Thyroid gland (tissue), 4 donors: ENCODE data around the gene SEPTIN10. TPM values are rescaled to one million over a fixed set of nuclear protein-coding genes. Genes with fewer than 3 reads are reported as not detected.

Source experiments
- DNase-seq, 2 donors: peaks; one replicate each; pipeline ENCODE4 v3.0.0-alpha.2; 2019
- H3K27ac ChIP-seq, 3 donors: fragments of 200-600 bp; sonication (generic); 1 replicate in 2 of 3; 2 replicates in 1 of 3; pipeline ENCODE4 v1.5.1; 2016 to 2019; ENCODE audit warnings: mild to moderate bottlenecking in 1 of 3, moderate library complexity in 1 of 3
- H3K27me3 ChIP-seq: fragments of 200-600 bp; sonication (generic); one replicate; pipeline ENCODE4 v1.5.1; 2019
- H3K36me3 ChIP-seq, 2 donors: fragments of 200-600 bp; sonication (generic); one replicate each; pipeline ENCODE4 v1.5.1; 2016 to 2019
- H3K4me1 ChIP-seq, 2 donors: fragments of 200-600 bp; sonication (generic); one replicate each; pipeline ENCODE4 v1.5.1; 2017 to 2019
- H3K4me3 ChIP-seq, 3 donors: fragments of 200-600 bp; sonication (generic); replicated peaks in 1 of 3; 1 replicate in 2 of 3; 2 replicates in 1 of 3; pipeline ENCODE4 v1.5.1; 2016; ENCODE audit warnings: mild to moderate bottlenecking in 1 of 3
- H3K9me3 ChIP-seq: fragments of 200-600 bp; sonication (generic); one replicate; pipeline ENCODE4 v1.5.1; 2017
- POLR2A ChIP-seq, 2 donors: fragments of 450-650 bp; IDR thresholded peaks; one replicate each; pipeline ENCODE4 v1.6.1; 2017; ENCODE audit warnings: antibody characterized with exemption in 2 of 2, mild to moderate bottlenecking in 2 of 2, moderate library complexity in 1 of 2
- WGBS, 2 donors: methylation state at CpG; one replicate each; pipeline ENCODE4 v1.1.5; 2017; 5-methylcytosine and 5-hydroxymethylcytosine counted together
- intact Hi-C: fragments of 100-400 bp; cut with DNase I; formaldehyde crosslinking; loops from one replicate; pipeline ENCODE4 v1.15.1; 2023
- total RNA-seq, 4 donors: library from RNA; depleted of rRNA; stranded (reverse); fragments of >200 nt; gene quantifications; one replicate each; pipeline ENCODE4 v1.2.3, GENCODE V29; 2016
- TF ChIP-seq, protein P1 (sequence below), 6 experiments: fragments of 200-600 bp in 3 of 6; fragments of 450-650 bp in 3 of 6; sonication (generic) in 3 of 6; IDR thresholded peaks; one replicate each; pipeline ENCODE4 v1.5.1; 2016 to 2019; ENCODE audit warnings: antibody characterized with exemption in 6 of 6, mild to moderate bottlenecking in 2 of 6, inconsistent platforms in 1 of 6, moderate library complexity in 1 of 6

SEPTIN10 gene
- total RNA-seq, 4 donors from 2014 or later: 61.7 to 99.3 (median 70.4) TPM

DNA sequence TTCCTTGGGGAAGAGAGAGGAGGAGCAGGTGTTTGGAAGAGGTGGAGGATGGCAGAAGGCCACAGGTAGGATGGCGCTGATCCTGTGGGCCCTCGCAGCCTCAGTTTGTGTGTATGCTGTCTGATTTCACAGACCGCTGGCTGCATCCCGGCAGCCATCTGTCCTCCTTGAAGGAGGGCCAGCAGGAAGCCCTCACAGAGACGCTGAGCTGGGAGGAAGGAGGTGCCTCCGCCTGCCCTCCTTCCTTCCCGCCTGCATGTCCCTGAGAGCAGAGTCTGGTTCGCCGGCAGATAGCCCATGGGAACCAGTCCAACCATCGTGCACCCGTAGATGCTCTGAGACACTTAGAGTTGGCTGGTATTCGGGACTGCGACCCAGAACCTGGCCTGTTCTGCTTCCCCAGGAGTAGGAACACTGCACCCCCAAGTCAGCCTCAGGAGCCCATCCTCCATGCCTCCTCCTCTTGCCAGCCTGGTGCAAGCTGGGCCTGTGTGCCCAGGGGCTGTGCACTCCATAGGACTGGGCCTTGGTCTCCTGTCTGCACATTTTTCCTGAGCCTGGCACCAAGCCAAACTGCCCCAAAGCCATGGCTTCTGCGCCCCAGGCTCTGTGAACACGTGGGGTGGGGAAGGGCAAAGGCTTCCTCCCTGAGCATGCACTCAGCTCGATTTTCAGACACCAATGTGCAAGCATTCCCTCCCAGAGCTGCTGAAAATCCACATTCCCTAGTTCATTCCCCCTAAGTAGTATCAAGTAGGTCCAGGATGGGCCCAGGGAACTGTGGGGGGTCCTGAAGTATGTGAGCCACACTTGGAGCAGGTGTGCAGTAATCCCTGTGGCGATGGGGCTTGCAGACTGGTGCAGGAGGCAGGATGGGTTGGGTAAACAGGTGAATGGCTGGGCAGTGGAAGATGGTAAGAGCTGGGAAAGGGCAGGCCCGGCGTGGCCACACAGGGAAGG, 115.6 kb downstream of the SEPTIN10 start:
- no peak for TF ChIP-seq POLR2A (IDR thresholded peaks at IDR 0.05)
- TF ChIP-seq, protein P1, sequence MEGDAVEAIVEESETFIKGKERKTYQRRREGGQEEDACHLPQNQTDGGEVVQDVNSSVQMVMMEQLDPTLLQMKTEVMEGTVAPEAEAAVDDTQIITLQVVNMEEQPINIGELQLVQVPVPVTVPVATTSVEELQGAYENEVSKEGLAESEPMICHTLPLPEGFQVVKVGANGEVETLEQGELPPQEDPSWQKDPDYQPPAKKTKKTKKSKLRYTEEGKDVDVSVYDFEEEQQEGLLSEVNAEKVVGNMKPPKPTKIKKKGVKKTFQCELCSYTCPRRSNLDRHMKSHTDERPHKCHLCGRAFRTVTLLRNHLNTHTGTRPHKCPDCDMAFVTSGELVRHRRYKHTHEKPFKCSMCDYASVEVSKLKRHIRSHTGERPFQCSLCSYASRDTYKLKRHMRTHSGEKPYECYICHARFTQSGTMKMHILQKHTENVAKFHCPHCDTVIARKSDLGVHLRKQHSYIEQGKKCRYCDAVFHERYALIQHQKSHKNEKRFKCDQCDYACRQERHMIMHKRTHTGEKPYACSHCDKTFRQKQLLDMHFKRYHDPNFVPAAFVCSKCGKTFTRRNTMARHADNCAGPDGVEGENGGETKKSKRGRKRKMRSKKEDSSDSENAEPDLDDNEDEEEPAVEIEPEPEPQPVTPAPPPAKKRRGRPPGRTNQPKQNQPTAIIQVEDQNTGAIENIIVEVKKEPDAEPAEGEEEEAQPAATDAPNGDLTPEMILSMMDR (IDR thresholded peaks at IDR 0.05): no peak

GRCh38 chr2:109497463-109497862, 116.3 kb downstream of the SEPTIN10 start:
- Histone ChIP-seq H3K27me3 (no peaks in the 10 kb centered on the region), H3K9me3 (no peaks in the 10 kb centered on the region), H3K4me1 (peaks cover 36 to 42% of the 10 kb centered on the region in 2 donors), H3K27ac (no peak overlapping the region), H3K36me3 (no peaks in the 10 kb centered on the region), H3K4me3 (no peak overlapping the region)
- DNase-seq: no peak
- TF ChIP-seq, protein P1 (IDR thresholded peaks at IDR 0.05): no peak
- no peak for TF ChIP-seq POLR2A (IDR thresholded peaks at IDR 0.05)
- 71 to 77% methylated on average over 8 of the region's 8 CpGs for WGBS, 2 donors
- intact Hi-C loops: no loop called here

More for the DNA sequence above, 115.6 kb downstream of the SEPTIN10 start:
- H3K9me3 ChIP-seq: no peaks in the 10 kb centered on the region
- peaks cover 36 to 42% of the 10 kb centered on the region in 2 donors for H3K4me1 ChIP-seq
- no peaks in the 10 kb centered on the region for H3K27me3 ChIP-seq
- intact Hi-C loops: no loop called here
- no peak overlapping the region for H3K4me3 ChIP-seq
- H3K36me3 ChIP-seq: no peaks in the 10 kb centered on the region
- 67 to 74% methylated on average over 13 to 14 of the region's 19 CpGs for WGBS, 2 donors
- peak in 1 of 2 donors; percentile 57 for DNase-seq
- H3K27ac ChIP-seq: no peak overlapping the region

DNA sequence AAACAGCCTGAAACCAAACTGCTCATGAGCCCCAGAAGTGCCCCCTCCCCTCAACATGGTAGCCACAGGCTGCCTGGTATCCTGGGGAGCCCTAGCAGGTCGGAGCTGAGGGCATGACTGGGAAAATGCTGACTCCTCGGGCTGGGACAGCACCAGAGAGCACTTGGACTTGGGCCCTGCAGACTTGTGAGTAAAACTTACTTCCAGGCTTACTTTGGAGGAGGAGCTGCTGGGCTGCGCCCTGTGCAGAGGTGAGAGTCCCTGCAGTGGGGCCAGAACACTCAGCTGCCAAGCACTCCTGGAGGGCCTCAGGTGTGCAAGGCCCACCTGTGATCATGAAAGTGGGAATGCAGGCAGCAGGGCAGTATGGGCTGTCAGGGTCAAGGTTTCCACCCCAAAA, 119.4 kb downstream of the SEPTIN10 start:
- Histone ChIP-seq H3K36me3 (no peaks in the 10 kb centered on the region), H3K4me1 (peaks cover 24 to 30% of the 10 kb centered on the region in 2 donors), H3K4me3 (no peak overlapping the region), H3K9me3 (no peaks in the 10 kb centered on the region), H3K27ac (peak overlapping the region; percentile 32 to 79 (median 73)), H3K27me3 (no peaks in the 10 kb centered on the region)
- peak; percentile 27 to 60 for DNase-seq
- 21 to 43% methylated on average over 2 to 3 of the region's 3 CpGs for WGBS, 2 donors
- TF ChIP-seq, protein P1 (IDR thresholded peaks at IDR 0.05): no peak
- no peak for TF ChIP-seq POLR2A (IDR thresholded peaks at IDR 0.05)
- intact Hi-C loops: no loop called here

GRCh38 chr2:109493176-109493935, 120.4 kb downstream of the SEPTIN10 start:
- no peak overlapping the region for H3K4me3 ChIP-seq
- peak overlapping the region in 2 of 3 donors; percentile 73 to 79 for H3K27ac ChIP-seq
- no peak for DNase-seq
- H3K36me3 ChIP-seq: no peaks in the 10 kb centered on the region
- peaks cover 17 to 20% of the 10 kb centered on the region in 2 donors for H3K4me1 ChIP-seq
- TF ChIP-seq, protein P1 (IDR thresholded peaks at IDR 0.05): no peak
- no peak for TF ChIP-seq POLR2A (IDR thresholded peaks at IDR 0.05)
- no peaks in the 10 kb centered on the region for H3K27me3 ChIP-seq
- WGBS, 2 donors: 47 to 91% methylated on average over 4 of the region's 4 CpGs
- no peaks in the 10 kb centered on the region for H3K9me3 ChIP-seq
- intact Hi-C loops: no loop called here

Other genes with a start within 250 kb of the SEPTIN10 start
- 10 to 100 TPM; 13.4 to 18.7 (median 17.0) TPM for gene SOWAHC, start 398 bp upstream of the SEPTIN10 start, total RNA-seq
- 100 to 1,000 TPM in 1 of 4 donors, 10 to 100 TPM in 3; 42.8 to 209 (median 68.8) TPM for gene RGPD5, start 180.3 kb upstream of the SEPTIN10 start, total RNA-seq